Calu3 (cell line): ENCODE results near the gene LIG1. TPM values are rescaled to one million over a fixed set of nuclear protein-coding genes. Genes with fewer than 3 reads are reported as not detected.

Source experiments
- BruUV-seq: library from RNA; stranded (reverse); fragments of 400-500 nt; replicated peaks from 2 replicates; lab custom pipeline; 2021; lab: Mats Ljungman, UMichigan
- CTCF ChIA-PET: fragments of 300-600 bp; sonication (Branson Sonifier 250); formaldehyde crosslinking; loops from one replicate; lab custom pipeline; 2022; ENCODE audit warnings: antibody characterized with exemption; lab: Charles Lee
- DNase-seq: peaks from one replicate; pipeline ENCODE4 v3.0.0; 2022
- H3K27ac Mint-ChIP-seq: one replicate; pipeline ENCODE4 v1.8.0; 2022; ENCODE audit warnings: mixed read lengths; ENCODE audit not compliant: unreplicated experiment
- H3K27me3 Mint-ChIP-seq: one replicate; pipeline ENCODE4 v1.8.0; 2022; ENCODE audit warnings: mixed read lengths; ENCODE audit not compliant: unreplicated experiment
- H3K36me3 Mint-ChIP-seq: one replicate; pipeline ENCODE4 v1.8.0; 2022; ENCODE audit warnings: mild to moderate bottlenecking, moderate library complexity, mixed read lengths; ENCODE audit not compliant: insufficient read depth, unreplicated experiment
- H3K4me1 Mint-ChIP-seq: one replicate; pipeline ENCODE4 v1.8.0; 2022; ENCODE audit warnings: mild to moderate bottlenecking, low read depth, mixed read lengths; ENCODE audit not compliant: unreplicated experiment
- H3K4me3 Mint-ChIP-seq: one replicate; pipeline ENCODE4 v1.8.0; 2022; ENCODE audit warnings: mild to moderate bottlenecking, low read depth, moderate library complexity, mixed read lengths; ENCODE audit not compliant: unreplicated experiment
- H3K9me3 Mint-ChIP-seq: one replicate; pipeline ENCODE4 v1.8.0; 2022; ENCODE audit warnings: low read depth, mixed read lengths; ENCODE audit not compliant: unreplicated experiment
- CTCF ChIP-seq: fragments of 200-600 bp; IDR thresholded peaks from one replicate; pipeline ENCODE4 v1.8.0; 2022; ENCODE audit warnings: antibody characterized with exemption; ENCODE audit not compliant: unreplicated experiment
- intact Hi-C: fragments of 100-400 bp; cut with micrococcal nuclease; formaldehyde crosslinking; loops from one replicate; pipeline ENCODE4 v1.10.0; 2022; ENCODE audit not compliant: unreplicated experiment
- total RNA-seq: library from RNA; stranded (reverse); gene quantifications from 2 replicates; pipeline ENCODE4 v1.2.3, GENCODE V29; 2022

LIG1 gene
- total RNA-seq, 1 experiment from 2014 or later: 99.3 TPM

GRCh38 chr19:48176226-48176625 is 6.1 kb upstream of the LIG1 start:
- Mint-ChIP-seq H3K9me3 (no peaks in the 10 kb centered on the region), H3K4me3 (no peak overlapping the region), H3K4me1 (peaks cover 5% of the 10 kb centered on the region), H3K27me3 (no peaks in the 10 kb centered on the region), H3K36me3 (peaks cover 32% of the 10 kb centered on the region), H3K27ac (no peak overlapping the region)
- intact Hi-C loops: no loop called here
- no TSS peak for BruUV-seq
- no peak for TF ChIP-seq CTCF
- no peak for DNase-seq
- CTCF ChIA-PET: no interaction called here

GRCh38 chr19:48175578-48175977 is 5.4 kb upstream of the LIG1 start:
- H3K4me3 Mint-ChIP-seq: no peak overlapping the region
- TF ChIP-seq CTCF: no peak
- BruUV-seq: no TSS peak
- H3K27me3 Mint-ChIP-seq: no peaks in the 10 kb centered on the region
- H3K36me3 Mint-ChIP-seq: peaks cover 38% of the 10 kb centered on the region
- intact Hi-C loops: no loop called here
- no peaks in the 10 kb centered on the region for H3K9me3 Mint-ChIP-seq
- no peak overlapping the region for H3K27ac Mint-ChIP-seq
- CTCF ChIA-PET: no interaction called here
- DNase-seq: no peak
- H3K4me1 Mint-ChIP-seq: peaks cover 11% of the 10 kb centered on the region

- Mint-ChIP-seq H3K27me3 (no peaks in the 10 kb centered on the region), H3K4me3 (no peak overlapping the region)
Observed at GRCh38 chr19:48174445-48175030, 4.4 kb upstream of the LIG1 start.

GRCh38 chr19:48171710-48172109 is 1.6 kb upstream of the LIG1 start:
- H3K27ac Mint-ChIP-seq: peak overlapping the region; percentile 31
- H3K4me3 Mint-ChIP-seq: peak overlapping the region; percentile 97
- intact Hi-C loops: no loop called here
- no TSS peak for BruUV-seq
- H3K9me3 Mint-ChIP-seq: no peaks in the 10 kb centered on the region
- H3K4me1 Mint-ChIP-seq: peaks cover 11% of the 10 kb centered on the region
- CTCF ChIA-PET: no interaction called here
- TF ChIP-seq CTCF: no peak
- no peak for DNase-seq
- H3K36me3 Mint-ChIP-seq: peaks cover 41% of the 10 kb centered on the region
- H3K27me3 Mint-ChIP-seq: no peaks in the 10 kb centered on the region

More at GRCh38 chr19:48174445-48175030, 4.4 kb upstream of the LIG1 start:
- DNase-seq: no peak
- no peak overlapping the region for H3K27ac Mint-ChIP-seq
- no peak for TF ChIP-seq CTCF
- peaks cover 11% of the 10 kb centered on the region for H3K4me1 Mint-ChIP-seq
- intact Hi-C loops: no loop called here
- CTCF ChIA-PET: no interaction called here
- peaks cover 44% of the 10 kb centered on the region for H3K36me3 Mint-ChIP-seq
- no peaks in the 10 kb centered on the region for H3K9me3 Mint-ChIP-seq
- BruUV-seq: no TSS peak
